Adipose tissue (tissue), 3 donors: ENCODE measurements around the gene JMJD6. TPM values are rescaled to one million over a fixed set of nuclear protein-coding genes. Genes with fewer than 3 reads are reported as not detected.

Experiments used
- H3K27ac ChIP-seq: one replicate; pipeline ENCODE4 v1.5.1; 2013; ENCODE audit warnings: low read depth, low read length
- WGBS, 3 donors: extraction: QIAGEN DNeasy Blood & Tissue Kit; methylation state at CpG; one replicate each; pipeline ENCODE4 v1.1.7; 2013; 5-methylcytosine and 5-hydroxymethylcytosine counted together
- polyA plus RNA-seq, 3 donors: library from polyadenylated mRNA; stranded (reverse); fragments of 200-250 nt; gene quantifications; one replicate each; pipeline ENCODE4 v1.2.3, GENCODE V29; 2013
- donor health status: healthy with polysubstance abuse.
- donor health status: Bipolar disorder and iron deficiency.
- donor health status: healthy.

JMJD6 gene
- polyA plus RNA-seq, 3 donors = 19.3 to 51.5 (median 32.4) TPM

- WGBS, 3 donors = 10 to 22% (median 15%) methylated on average over 30 to 32 of the region's 32 CpGs
- H3K27ac ChIP-seq = no peak overlapping the region
Measured at GRCh38 chr17:76671123-76671911, 55.1 kb downstream of the JMJD6 start.

- no peak overlapping the region for H3K27ac ChIP-seq
- WGBS, 3 donors = 34 to 74% (median 57%) methylated on average over 9 of the region's 9 CpGs
Measured at GRCh38 chr17:76670718-76671122, 55.7 kb downstream of the JMJD6 start.

GRCh38 chr17:76670020-76670717, 56.2 kb downstream of the JMJD6 start:
- no peak overlapping the region for H3K27ac ChIP-seq
- 69 to 88% (median 85%) methylated on average over 9 of the region's 9 CpGs for WGBS, 3 donors

Other genes starting within 250 kb of the JMJD6 start
- gene RHBDF2, start 225.2 kb downstream of the JMJD6 start, polyA plus RNA-seq = 10 to 100 TPM; 14.1 to 20.8 (median 19.8) TPM
- gene CYGB, start 188.9 kb downstream of the JMJD6 start, polyA plus RNA-seq = 10 to 100 TPM in 2 of 3 donors, 1 to 10 TPM in 1; 8.4 to 77.6 (median 54.4) TPM
- 10 to 100 TPM in 1 of 3 donors, 1 to 10 TPM in 2; 1.6 to 14.4 (median 4.7) TPM for gene PRCD, start 186.6 kb downstream of the JMJD6 start, polyA plus RNA-seq
- 1 to 10 TPM; 2.0 to 6.4 (median 4.2) TPM for gene ST6GALNAC2, start 140.7 kb downstream of the JMJD6 start, polyA plus RNA-seq
- gene ST6GALNAC1, start 82.8 kb downstream of the JMJD6 start, polyA plus RNA-seq = 1 to 10 TPM in 2 of 3 donors, under 1 TPM in 1; 0.41 to 7.0 (median 2.2) TPM
- 100 to 1,000 TPM in 2 of 3 donors, 10 to 100 TPM in 1; 47.6 to 192 (median 176) TPM for gene MXRA7, start 15.6 kb downstream of the JMJD6 start, polyA plus RNA-seq
- 10 to 100 TPM; 30.2 to 33.4 (median 30.9) TPM for gene METTL23, start 233 bp upstream of the JMJD6 start, polyA plus RNA-seq
- gene SRSF2, start 10.7 kb upstream of the JMJD6 start, polyA plus RNA-seq = 100 to 1,000 TPM in 2 of 3 donors, 10 to 100 TPM in 1; 60.6 to 298 (median 109) TPM
- gene MFSD11, start 11.5 kb upstream of the JMJD6 start, polyA plus RNA-seq = 10 to 100 TPM in 2 of 3 donors, 1 to 10 TPM in 1; 8.5 to 15.4 (median 15.0) TPM
- gene MGAT5B, start 141.8 kb upstream of the JMJD6 start, polyA plus RNA-seq = under 1 TPM; 0.16 to 0.25 (median 0.22) TPM